HL-60 (cell line): ENCODE measurements around the gene DMD.

ENCODE experiments used
- DNase-seq, 2 experiments: peaks; one replicate each; pipeline ENCODE4 v3.0.0-alpha.2; 2010 to 2020; ENCODE audit warnings: low read depth in 1 of 2, low spot score in 1 of 2
- H3K27ac ChIP-seq: fragments of 250-450 bp; sonication (Bioruptor Pico); replicated peaks from 2 replicates; pipeline ENCODE4 v1.5.1; 2020; ENCODE audit warnings: mild to moderate bottlenecking, moderate library complexity
- H3K27me3 ChIP-seq: fragments of 250-450 bp; sonication (Bioruptor Pico); 2 replicates; pipeline ENCODE4 v1.5.1; 2021; ENCODE audit warnings: mild to moderate bottlenecking, moderate library complexity; ENCODE audit not compliant: insufficient read depth, poor library complexity, severe bottlenecking
- H3K4me3 ChIP-seq: replicated peaks from 2 replicates; pipeline ENCODE4 v1.5.1; 2011; ENCODE audit warnings: mild to moderate bottlenecking, control low read depth, low read length; ENCODE audit not compliant: insufficient read depth
- GABPA ChIP-seq: IDR thresholded peaks from 2 replicates; pipeline ENCODE4 v1.6.1; 2012; ENCODE audit warnings: low read depth
- POLR2AphosphoS5 ChIP-seq: IDR thresholded peaks from 2 replicates; pipeline ENCODE4 v1.6.1; 2012; ENCODE audit warnings: low read depth
- SPI1 ChIP-seq: IDR thresholded peaks from 2 replicates; pipeline ENCODE4 v1.6.1; 2012; ENCODE audit warnings: low read depth, mild to moderate bottlenecking, borderline replicate concordance
- TF ChIP-seq, protein P1 (sequence below): IDR thresholded peaks from one replicate; pipeline ENCODE4 v1.5.1; 2011; ENCODE audit warnings: low read length, control low read depth, inconsistent platforms; ENCODE audit not compliant: insufficient read depth
- TF ChIP-seq, protein P2 (sequence below): IDR thresholded peaks from 2 replicates; pipeline ENCODE4 v1.6.1; 2012; ENCODE audit warnings: low read depth; ENCODE audit not compliant: insufficient replicate concordance

The DMD gene

DNA sequence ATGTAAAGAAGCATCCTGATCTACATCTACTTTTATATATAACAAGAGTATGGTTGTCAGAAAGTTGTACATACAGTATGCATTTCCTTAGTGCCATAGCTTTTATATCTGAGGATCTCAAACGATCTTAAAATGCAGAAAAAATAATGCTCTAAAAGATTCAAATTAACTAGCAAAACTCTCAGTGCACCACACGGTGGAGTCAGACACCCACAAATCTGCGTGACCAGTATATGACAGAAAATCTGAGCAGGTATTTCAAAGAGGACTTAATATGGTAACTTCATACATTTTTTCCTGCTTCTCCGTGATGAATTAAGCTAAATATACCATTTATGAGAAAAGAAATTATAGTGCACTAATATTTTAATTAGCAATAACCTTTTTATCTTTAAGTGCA, 803.0 kb downstream of the DMD start:
- DNase-seq, result peak in 1 of 2 experiments; percentile 21
- Histone ChIP-seq H3K4me3 (no peak overlapping the region), H3K27ac (no peak overlapping the region), H3K27me3 (no peaks in the 10 kb centered on the region)
- TF ChIP-seq, protein P1, sequence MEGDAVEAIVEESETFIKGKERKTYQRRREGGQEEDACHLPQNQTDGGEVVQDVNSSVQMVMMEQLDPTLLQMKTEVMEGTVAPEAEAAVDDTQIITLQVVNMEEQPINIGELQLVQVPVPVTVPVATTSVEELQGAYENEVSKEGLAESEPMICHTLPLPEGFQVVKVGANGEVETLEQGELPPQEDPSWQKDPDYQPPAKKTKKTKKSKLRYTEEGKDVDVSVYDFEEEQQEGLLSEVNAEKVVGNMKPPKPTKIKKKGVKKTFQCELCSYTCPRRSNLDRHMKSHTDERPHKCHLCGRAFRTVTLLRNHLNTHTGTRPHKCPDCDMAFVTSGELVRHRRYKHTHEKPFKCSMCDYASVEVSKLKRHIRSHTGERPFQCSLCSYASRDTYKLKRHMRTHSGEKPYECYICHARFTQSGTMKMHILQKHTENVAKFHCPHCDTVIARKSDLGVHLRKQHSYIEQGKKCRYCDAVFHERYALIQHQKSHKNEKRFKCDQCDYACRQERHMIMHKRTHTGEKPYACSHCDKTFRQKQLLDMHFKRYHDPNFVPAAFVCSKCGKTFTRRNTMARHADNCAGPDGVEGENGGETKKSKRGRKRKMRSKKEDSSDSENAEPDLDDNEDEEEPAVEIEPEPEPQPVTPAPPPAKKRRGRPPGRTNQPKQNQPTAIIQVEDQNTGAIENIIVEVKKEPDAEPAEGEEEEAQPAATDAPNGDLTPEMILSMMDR, result no peak
- TF ChIP-seq GABPA (no peak), POLR2AphosphoS5 (no peak), SPI1 (no peak)
- TF ChIP-seq, protein P2, sequence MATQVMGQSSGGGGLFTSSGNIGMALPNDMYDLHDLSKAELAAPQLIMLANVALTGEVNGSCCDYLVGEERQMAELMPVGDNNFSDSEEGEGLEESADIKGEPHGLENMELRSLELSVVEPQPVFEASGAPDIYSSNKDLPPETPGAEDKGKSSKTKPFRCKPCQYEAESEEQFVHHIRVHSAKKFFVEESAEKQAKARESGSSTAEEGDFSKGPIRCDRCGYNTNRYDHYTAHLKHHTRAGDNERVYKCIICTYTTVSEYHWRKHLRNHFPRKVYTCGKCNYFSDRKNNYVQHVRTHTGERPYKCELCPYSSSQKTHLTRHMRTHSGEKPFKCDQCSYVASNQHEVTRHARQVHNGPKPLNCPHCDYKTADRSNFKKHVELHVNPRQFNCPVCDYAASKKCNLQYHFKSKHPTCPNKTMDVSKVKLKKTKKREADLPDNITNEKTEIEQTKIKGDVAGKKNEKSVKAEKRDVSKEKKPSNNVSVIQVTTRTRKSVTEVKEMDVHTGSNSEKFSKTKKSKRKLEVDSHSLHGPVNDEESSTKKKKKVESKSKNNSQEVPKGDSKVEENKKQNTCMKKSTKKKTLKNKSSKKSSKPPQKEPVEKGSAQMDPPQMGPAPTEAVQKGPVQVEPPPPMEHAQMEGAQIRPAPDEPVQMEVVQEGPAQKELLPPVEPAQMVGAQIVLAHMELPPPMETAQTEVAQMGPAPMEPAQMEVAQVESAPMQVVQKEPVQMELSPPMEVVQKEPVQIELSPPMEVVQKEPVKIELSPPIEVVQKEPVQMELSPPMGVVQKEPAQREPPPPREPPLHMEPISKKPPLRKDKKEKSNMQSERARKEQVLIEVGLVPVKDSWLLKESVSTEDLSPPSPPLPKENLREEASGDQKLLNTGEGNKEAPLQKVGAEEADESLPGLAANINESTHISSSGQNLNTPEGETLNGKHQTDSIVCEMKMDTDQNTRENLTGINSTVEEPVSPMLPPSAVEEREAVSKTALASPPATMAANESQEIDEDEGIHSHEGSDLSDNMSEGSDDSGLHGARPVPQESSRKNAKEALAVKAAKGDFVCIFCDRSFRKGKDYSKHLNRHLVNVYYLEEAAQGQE, result no peak

DNA sequence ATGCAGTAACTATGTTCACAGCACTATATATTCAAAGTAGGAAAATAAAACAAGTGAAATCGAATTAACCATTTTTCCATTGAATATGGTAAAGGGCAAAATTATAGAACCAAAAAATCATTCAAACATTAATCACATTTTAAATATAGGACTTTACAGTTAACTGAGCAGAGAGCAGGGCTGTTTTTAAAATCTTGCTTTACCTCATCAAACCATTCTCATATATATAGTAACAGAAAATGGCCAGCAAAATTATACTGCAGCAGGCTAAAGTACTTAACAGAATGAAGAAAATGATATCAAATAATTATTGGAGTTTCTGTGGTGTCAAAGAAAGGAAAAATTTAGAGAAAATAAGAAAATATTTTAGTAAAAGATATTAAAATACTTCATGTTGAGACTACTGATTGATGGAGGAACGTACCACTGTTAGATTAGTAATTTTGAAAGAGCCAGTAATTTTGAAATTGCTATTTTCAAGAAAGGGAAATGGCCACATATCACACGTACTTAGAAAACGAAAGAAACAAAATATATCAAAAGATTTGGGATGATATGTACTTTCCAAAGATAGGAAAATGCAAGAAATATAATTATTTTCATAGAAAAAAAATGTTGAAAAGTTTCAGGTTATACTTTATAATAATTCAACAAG, 813.7 kb downstream of the DMD start:
- H3K27me3 ChIP-seq, result no peaks in the 10 kb centered on the region
- H3K4me3 ChIP-seq, result no peak overlapping the region
- H3K27ac ChIP-seq, result no peak overlapping the region
- DNase-seq, result no peak
- TF ChIP-seq POLR2AphosphoS5, result no peak
- TF ChIP-seq, protein P2, result no peak
- no peak for TF ChIP-seq GABPA
- TF ChIP-seq SPI1, result no peak
- TF ChIP-seq, protein P1, result no peak

- Histone ChIP-seq H3K27ac (no peak overlapping the region), H3K27me3 (no peaks in the 10 kb centered on the region), H3K4me3 (no peak overlapping the region)
- no peak for DNase-seq
- TF ChIP-seq GABPA (no peak), POLR2AphosphoS5 (no peak), SPI1 (no peak)
- TF ChIP-seq, protein P1, result no peak
- TF ChIP-seq, protein P2, result no peak
These were observed 815.5 kb downstream of the DMD start for GRCh38 chrX:32395878-32396277.
